Measurements from ENCODE around the gene EXOSC3.
"Not testable (repeated sequence)": the region's sequence is repeated elsewhere in the genome, so short reads cannot be mapped to it uniquely, and the experiment has no call there.

EXOSC3 gene

GRCh38 chr9:37751704-37752103 is 33.2 kb downstream of the EXOSC3 start:
- H3K27ac ChIP-seq (ENCODE audit: low read length); H3K27me3 ChIP-seq (ENCODE audit: low read depth, low read length); H3K4me3 ChIP-seq (ENCODE audit: low read depth in 1 of 2, low read length in 2 of 2); H3K36me3 ChIP-seq (ENCODE audit: control insufficient read depth in 1 of 2, insufficient read depth in 2 of 2, low read length in 2 of 2); H3K9me3 ChIP-seq (ENCODE audit: control insufficient read depth in 1 of 2, low read length in 2 of 2): not testable (repeated sequence)
- H3K4me1 ChIP-seq (ENCODE audit: control insufficient read depth in 1 of 2, insufficient read depth in 2 of 2, low read length in 2 of 2), result peaks cover 6 to 11% of the 10 kb centered on the region in 2 donors

GRCh38 chr9:37751186-37751585 is 33.7 kb downstream of the EXOSC3 start:
- Histone ChIP-seq H3K27me3 (ENCODE audit: low read depth, low read length) (no peaks in the 10 kb centered on the region), H3K27ac (ENCODE audit: low read length) (no peak overlapping the region), H3K36me3 (ENCODE audit: control insufficient read depth in 1 of 2, insufficient read depth in 2 of 2, low read length in 2 of 2) (no peaks in the 10 kb centered on the region), H3K9me3 (ENCODE audit: control insufficient read depth in 1 of 2, low read length in 2 of 2) (no peaks in the 10 kb centered on the region), H3K4me3 (ENCODE audit: low read depth in 1 of 2, low read length in 2 of 2) (no peak overlapping the region), H3K4me1 (ENCODE audit: control insufficient read depth in 1 of 2, insufficient read depth in 2 of 2, low read length in 2 of 2) (peaks cover 6 to 11% of the 10 kb centered on the region in 2 donors)

GRCh38 chr9:37749129-37749528 is 35.7 kb downstream of the EXOSC3 start:
- no peak overlapping the region for H3K4me3 ChIP-seq (ENCODE audit: low read depth in 1 of 2, low read length in 2 of 2)
- no peaks in the 10 kb centered on the region for H3K9me3 ChIP-seq (ENCODE audit: control insufficient read depth in 1 of 2, low read length in 2 of 2)
- no peak overlapping the region for H3K27ac ChIP-seq (ENCODE audit: low read length)
- H3K4me1 ChIP-seq (ENCODE audit: control insufficient read depth in 1 of 2, insufficient read depth in 2 of 2, low read length in 2 of 2), result peaks cover 1 to 2% of the 10 kb centered on the region in 2 donors
- H3K27me3 ChIP-seq (ENCODE audit: low read depth, low read length), result no peaks in the 10 kb centered on the region
- H3K36me3 ChIP-seq (ENCODE audit: control insufficient read depth in 1 of 2, insufficient read depth in 2 of 2, low read length in 2 of 2), result no peaks in the 10 kb centered on the region

- no peaks in the 10 kb centered on the region for H3K27me3 ChIP-seq (ENCODE audit: low read depth, low read length)
- H3K4me1 ChIP-seq (ENCODE audit: control insufficient read depth in 1 of 2, insufficient read depth in 2 of 2, low read length in 2 of 2), result no peaks in the 10 kb centered on the region
- H3K27ac ChIP-seq (ENCODE audit: low read length), result no peak overlapping the region
- H3K4me3 ChIP-seq (ENCODE audit: low read depth in 1 of 2, low read length in 2 of 2), result no peak overlapping the region
- no peaks in the 10 kb centered on the region for H3K36me3 ChIP-seq (ENCODE audit: control insufficient read depth in 1 of 2, insufficient read depth in 2 of 2, low read length in 2 of 2)
- H3K9me3 ChIP-seq (ENCODE audit: control insufficient read depth in 1 of 2, low read length in 2 of 2), result no peaks in the 10 kb centered on the region
Observed at GRCh38 chr9:37747271-37747753, 37.6 kb downstream of the EXOSC3 start.

- no peaks in the 10 kb centered on the region for H3K9me3 ChIP-seq (ENCODE audit: control insufficient read depth in 1 of 2, low read length in 2 of 2)
- H3K4me3 ChIP-seq (ENCODE audit: low read depth in 1 of 2, low read length in 2 of 2), result no peak overlapping the region
- H3K4me1 ChIP-seq (ENCODE audit: control insufficient read depth in 1 of 2, insufficient read depth in 2 of 2, low read length in 2 of 2), result no peaks in the 10 kb centered on the region
- H3K27me3 ChIP-seq (ENCODE audit: low read depth, low read length), result no peaks in the 10 kb centered on the region
- H3K36me3 ChIP-seq (ENCODE audit: control insufficient read depth in 1 of 2, insufficient read depth in 2 of 2, low read length in 2 of 2), result no peaks in the 10 kb centered on the region
- no peak overlapping the region for H3K27ac ChIP-seq (ENCODE audit: low read length)
Observed at GRCh38 chr9:37746448-37747270, 38.2 kb downstream of the EXOSC3 start.

GRCh38 chr9:37745970-37746369 is 38.9 kb downstream of the EXOSC3 start:
- H3K27me3 ChIP-seq (ENCODE audit: low read depth, low read length), result no peaks in the 10 kb centered on the region
- no peak overlapping the region for H3K4me3 ChIP-seq (ENCODE audit: low read depth in 1 of 2, low read length in 2 of 2)
- H3K4me1 ChIP-seq (ENCODE audit: control insufficient read depth in 1 of 2, insufficient read depth in 2 of 2, low read length in 2 of 2), result no peaks in the 10 kb centered on the region
- H3K36me3 ChIP-seq (ENCODE audit: control insufficient read depth in 1 of 2, insufficient read depth in 2 of 2, low read length in 2 of 2), result no peaks in the 10 kb centered on the region
- no peaks in the 10 kb centered on the region for H3K9me3 ChIP-seq (ENCODE audit: control insufficient read depth in 1 of 2, low read length in 2 of 2)
- H3K27ac ChIP-seq (ENCODE audit: low read length), result no peak overlapping the region

- H3K36me3 ChIP-seq (ENCODE audit: control insufficient read depth in 1 of 2, insufficient read depth in 2 of 2, low read length in 2 of 2), result no peaks in the 10 kb centered on the region
- no peak overlapping the region for H3K4me3 ChIP-seq (ENCODE audit: low read depth in 1 of 2, low read length in 2 of 2)
- no peaks in the 10 kb centered on the region for H3K27me3 ChIP-seq (ENCODE audit: low read depth, low read length)
- no peak overlapping the region for H3K27ac ChIP-seq (ENCODE audit: low read length)
- no peaks in the 10 kb centered on the region for H3K9me3 ChIP-seq (ENCODE audit: control insufficient read depth in 1 of 2, low read length in 2 of 2)
- no peaks in the 10 kb centered on the region for H3K4me1 ChIP-seq (ENCODE audit: control insufficient read depth in 1 of 2, insufficient read depth in 2 of 2, low read length in 2 of 2)
Observed at GRCh38 chr9:37740631-37741328, 44.1 kb downstream of the EXOSC3 start.

GRCh38 chr9:37740128-37740527 is 44.7 kb downstream of the EXOSC3 start:
- Histone ChIP-seq H3K36me3 (ENCODE audit: control insufficient read depth in 1 of 2, insufficient read depth in 2 of 2, low read length in 2 of 2) (no peaks in the 10 kb centered on the region), H3K4me3 (ENCODE audit: low read depth in 1 of 2, low read length in 2 of 2) (no peak overlapping the region), H3K9me3 (ENCODE audit: control insufficient read depth in 1 of 2, low read length in 2 of 2) (no peaks in the 10 kb centered on the region), H3K4me1 (ENCODE audit: control insufficient read depth in 1 of 2, insufficient read depth in 2 of 2, low read length in 2 of 2) (no peaks in the 10 kb centered on the region), H3K27ac (ENCODE audit: low read length) (no peak overlapping the region), H3K27me3 (ENCODE audit: low read depth, low read length) (no peaks in the 10 kb centered on the region)

- no peaks in the 10 kb centered on the region for H3K27me3 ChIP-seq (ENCODE audit: low read depth, low read length)
- no peaks in the 10 kb centered on the region for H3K4me1 ChIP-seq (ENCODE audit: control insufficient read depth in 1 of 2, insufficient read depth in 2 of 2, low read length in 2 of 2)
- no peak overlapping the region for H3K4me3 ChIP-seq (ENCODE audit: low read depth in 1 of 2, low read length in 2 of 2)
- no peaks in the 10 kb centered on the region for H3K9me3 ChIP-seq (ENCODE audit: control insufficient read depth in 1 of 2, low read length in 2 of 2)
- H3K36me3 ChIP-seq (ENCODE audit: control insufficient read depth in 1 of 2, insufficient read depth in 2 of 2, low read length in 2 of 2), result no peaks in the 10 kb centered on the region
- no peak overlapping the region for H3K27ac ChIP-seq (ENCODE audit: low read length)
Observed at GRCh38 chr9:37739222-37739621, 45.6 kb downstream of the EXOSC3 start.

GRCh38 chr9:37732952-37733351 is 51.9 kb downstream of the EXOSC3 start:
- Histone ChIP-seq H3K4me3 (ENCODE audit: low read depth in 1 of 2, low read length in 2 of 2) (no peak overlapping the region), H3K9me3 (ENCODE audit: control insufficient read depth in 1 of 2, low read length in 2 of 2) (no peaks in the 10 kb centered on the region), H3K27me3 (ENCODE audit: low read depth, low read length) (no peaks in the 10 kb centered on the region), H3K4me1 (ENCODE audit: control insufficient read depth in 1 of 2, insufficient read depth in 2 of 2, low read length in 2 of 2) (no peaks in the 10 kb centered on the region), H3K36me3 (ENCODE audit: control insufficient read depth in 1 of 2, insufficient read depth in 2 of 2, low read length in 2 of 2) (no peaks in the 10 kb centered on the region), H3K27ac (ENCODE audit: low read length) (no peak overlapping the region)

- Histone ChIP-seq H3K27ac (ENCODE audit: low read length) (no peak overlapping the region), H3K9me3 (ENCODE audit: control insufficient read depth in 1 of 2, low read length in 2 of 2) (no peaks in the 10 kb centered on the region), H3K36me3 (ENCODE audit: control insufficient read depth in 1 of 2, insufficient read depth in 2 of 2, low read length in 2 of 2) (no peaks in the 10 kb centered on the region), H3K4me3 (ENCODE audit: low read depth in 1 of 2, low read length in 2 of 2) (no peak overlapping the region), H3K4me1 (ENCODE audit: control insufficient read depth in 1 of 2, insufficient read depth in 2 of 2, low read length in 2 of 2) (no peaks in the 10 kb centered on the region), H3K27me3 (ENCODE audit: low read depth, low read length) (no peaks in the 10 kb centered on the region)
Observed at GRCh38 chr9:37732086-37732741, 52.6 kb downstream of the EXOSC3 start.
